Stomach (tissue), 9 donors: ENCODE data around the gene PMFBP1. TPM values are rescaled to one million over a fixed set of nuclear protein-coding genes. Genes with fewer than 3 reads are reported as not detected.

Source experiments
- DNase-seq, 2 donors: peaks; one replicate each; pipeline versions ENCODE4 v3.0.0 to v3.0.0-alpha.2; 2013 to 2019
- H3K27ac ChIP-seq, 5 donors: fragments of 200-600 bp in 4 of 5; sonication (generic) in 4 of 5; one replicate each; pipeline ENCODE4 v1.5.1; 2013 to 2019; ENCODE audit warnings: mild to moderate bottlenecking in 1 of 5, moderate library complexity in 1 of 5
- H3K27me3 ChIP-seq, 3 donors: fragments of 200-600 bp; sonication (generic); one replicate each; pipeline ENCODE4 v1.5.1; 2017 to 2019; ENCODE audit warnings: mixed run types in 1 of 3
- H3K36me3 ChIP-seq, 4 donors: fragments of 200-600 bp; sonication (generic); 1 replicate in 3 of 4; 2 replicates in 1 of 4; pipeline ENCODE4 v1.5.1; 2016 to 2019
- H3K4me1 ChIP-seq, 4 donors: fragments of 200-600 bp; sonication (generic); one replicate each; pipeline ENCODE4 v1.5.1; 2016 to 2019
- H3K4me3 ChIP-seq, 4 donors: fragments of 200-600 bp; sonication (generic) in 3 of 4; one replicate each; pipeline ENCODE4 v1.5.1; 2016 to 2019; ENCODE audit warnings: mild to moderate bottlenecking in 1 of 4
- H3K9me3 ChIP-seq, 4 donors: fragments of 200-600 bp; sonication (generic); one replicate each; pipeline ENCODE4 v1.5.1; 2016 to 2019
- EP300 ChIP-seq: sonication (generic); formaldehyde crosslinking; IDR thresholded peaks from one replicate; pipeline ENCODE4 v1.6.1; 2017; ENCODE audit warnings: antibody characterized with exemption
- POLR2A ChIP-seq, 4 donors: fragments of 450-650 bp; IDR thresholded peaks; one replicate each; pipeline ENCODE4 v1.6.1; 2016; ENCODE audit warnings: antibody characterized with exemption in 4 of 4, control low read depth in 2 of 4, mild to moderate bottlenecking in 1 of 4, moderate library complexity in 1 of 4
- POLR2AphosphoS5 ChIP-seq, 3 donors: sonication (generic); formaldehyde crosslinking; IDR thresholded peaks; one replicate each; pipeline ENCODE4 v1.6.1; 2016; ENCODE audit warnings: antibody characterized with exemption in 3 of 3
- WGBS, 5 donors: extraction: QIAGEN DNeasy Blood & Tissue Kit in 3 of 5; methylation state at CpG; one replicate each; pipeline versions ENCODE4 v1.1.5 to v1.1.7; 2013 to 2018; 5-methylcytosine and 5-hydroxymethylcytosine counted together
- intact Hi-C: fragments of 100-400 bp; cut with DNase I; formaldehyde crosslinking; loops from one replicate; pipeline ENCODE4 v1.15.1; 2023; ENCODE audit warnings: low total_unique reads
- polyA plus RNA-seq, 3 donors: library from polyadenylated mRNA; stranded (reverse); fragments of 200-250 nt; gene quantifications; one replicate each; pipeline ENCODE4 v1.2.3, GENCODE V29; 2013
- total RNA-seq, 5 donors: library from RNA; depleted of rRNA; stranded (reverse); fragments of >200 nt; gene quantifications; one replicate each; pipeline versions ENCODE4 v1.1.0 to v1.2.3, GENCODE V29; 2014 to 2016
- TF ChIP-seq, protein P1 (sequence below), 7 experiments: fragments of 450-650 bp in 4 of 7; fragments of 200-600 bp in 3 of 7; sonication (generic) in 3 of 7; IDR thresholded peaks; one replicate each; pipeline ENCODE4 v1.5.1; 2016 to 2019; ENCODE audit warnings: antibody characterized with exemption in 7 of 7, control low read depth in 2 of 7, mild to moderate bottlenecking in 1 of 7
- donor health status: healthy with polysubstance abuse.
- donor health status: Bipolar disorder and iron deficiency.
- donor health status: healthy.

PMFBP1 gene
- total and polyA plus RNA-seq, 8 donors: 0.29 to 9.8 (median 0.92) TPM; not detected in 1

DNA sequence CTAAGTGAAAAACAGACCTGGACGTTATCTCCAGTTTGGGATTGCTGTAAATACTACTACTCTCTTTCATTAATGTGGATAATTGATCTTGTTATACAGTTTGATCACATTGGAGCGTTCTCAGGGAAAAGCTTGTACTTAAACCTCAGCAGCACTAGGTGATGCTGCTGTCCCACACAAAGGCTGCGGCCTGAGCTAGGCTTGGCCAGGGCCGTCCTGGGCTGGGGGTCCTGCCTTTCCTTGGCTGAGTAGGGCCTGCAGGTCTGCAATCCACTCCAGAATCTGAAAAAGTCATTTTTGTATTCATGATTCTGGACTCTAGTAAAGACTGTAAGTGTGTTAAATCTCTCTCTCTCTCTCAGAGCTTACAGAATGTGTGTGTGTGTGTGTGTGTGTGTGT lies 23.7 kb upstream of the PMFBP1 start:
- Histone ChIP-seq H3K36me3 (no peaks in the 10 kb centered on the region), H3K9me3 (no peaks in the 10 kb centered on the region), H3K4me1 (no peaks in the 10 kb centered on the region), H3K27ac (no peak overlapping the region), H3K27me3 (no peaks in the 10 kb centered on the region), H3K4me3 (no peak overlapping the region)
- intact Hi-C loops: loop anchor here (10.0 kb wide), 1 partner anchor 59 kb away; no protein-coding TSS in a partner anchor
- DNase-seq: no peak
- WGBS, 5 donors: 70 to 81% (median 72%) methylated on average over 4 of the region's 4 CpGs
- TF ChIP-seq POLR2AphosphoS5 (IDR thresholded peaks at IDR 0.05): no peak
- TF ChIP-seq, protein P1, sequence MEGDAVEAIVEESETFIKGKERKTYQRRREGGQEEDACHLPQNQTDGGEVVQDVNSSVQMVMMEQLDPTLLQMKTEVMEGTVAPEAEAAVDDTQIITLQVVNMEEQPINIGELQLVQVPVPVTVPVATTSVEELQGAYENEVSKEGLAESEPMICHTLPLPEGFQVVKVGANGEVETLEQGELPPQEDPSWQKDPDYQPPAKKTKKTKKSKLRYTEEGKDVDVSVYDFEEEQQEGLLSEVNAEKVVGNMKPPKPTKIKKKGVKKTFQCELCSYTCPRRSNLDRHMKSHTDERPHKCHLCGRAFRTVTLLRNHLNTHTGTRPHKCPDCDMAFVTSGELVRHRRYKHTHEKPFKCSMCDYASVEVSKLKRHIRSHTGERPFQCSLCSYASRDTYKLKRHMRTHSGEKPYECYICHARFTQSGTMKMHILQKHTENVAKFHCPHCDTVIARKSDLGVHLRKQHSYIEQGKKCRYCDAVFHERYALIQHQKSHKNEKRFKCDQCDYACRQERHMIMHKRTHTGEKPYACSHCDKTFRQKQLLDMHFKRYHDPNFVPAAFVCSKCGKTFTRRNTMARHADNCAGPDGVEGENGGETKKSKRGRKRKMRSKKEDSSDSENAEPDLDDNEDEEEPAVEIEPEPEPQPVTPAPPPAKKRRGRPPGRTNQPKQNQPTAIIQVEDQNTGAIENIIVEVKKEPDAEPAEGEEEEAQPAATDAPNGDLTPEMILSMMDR (IDR thresholded peaks at IDR 0.05): no peak
- no peak for TF ChIP-seq EP300
- no peak for TF ChIP-seq POLR2A (IDR thresholded peaks at IDR 0.05)

DNA sequence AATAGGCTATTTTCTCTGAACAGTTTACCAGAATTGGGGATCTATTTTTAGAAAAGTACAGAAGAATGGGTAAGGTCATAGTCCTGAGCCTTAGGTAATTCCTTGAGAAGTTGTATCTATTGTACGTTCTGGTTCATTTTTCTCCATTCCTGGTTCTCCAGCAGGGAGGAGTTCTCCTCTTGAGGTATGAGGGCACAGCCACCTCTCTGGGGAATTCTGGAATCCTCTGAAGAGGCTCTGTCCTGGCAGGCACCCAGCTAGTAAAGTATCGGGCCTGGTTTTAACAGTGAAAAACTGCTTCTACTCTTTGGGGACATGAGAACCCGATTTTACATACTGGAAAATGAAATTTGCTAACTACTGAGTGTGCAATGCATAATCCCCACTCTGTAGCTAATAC lies 19.6 kb upstream of the PMFBP1 start:
- Histone ChIP-seq H3K4me1 (no peaks in the 10 kb centered on the region), H3K27me3 (no peaks in the 10 kb centered on the region), H3K9me3 (no peaks in the 10 kb centered on the region), H3K27ac (no peak overlapping the region), H3K36me3 (no peaks in the 10 kb centered on the region), H3K4me3 (no peak overlapping the region)
- intact Hi-C loops: loop anchor here (10.0 kb wide), 1 partner anchor 63 kb away; no protein-coding TSS in a partner anchor
- 69 to 93% (median 75%) methylated on average over 3 of the region's 3 CpGs for WGBS, 5 donors
- TF ChIP-seq POLR2A (IDR thresholded peaks at IDR 0.05) (no peak), EP300 (no peak), POLR2AphosphoS5 (IDR thresholded peaks at IDR 0.05) (no peak)
- TF ChIP-seq, protein P1 (IDR thresholded peaks at IDR 0.05): no peak
- DNase-seq: no peak

DNA sequence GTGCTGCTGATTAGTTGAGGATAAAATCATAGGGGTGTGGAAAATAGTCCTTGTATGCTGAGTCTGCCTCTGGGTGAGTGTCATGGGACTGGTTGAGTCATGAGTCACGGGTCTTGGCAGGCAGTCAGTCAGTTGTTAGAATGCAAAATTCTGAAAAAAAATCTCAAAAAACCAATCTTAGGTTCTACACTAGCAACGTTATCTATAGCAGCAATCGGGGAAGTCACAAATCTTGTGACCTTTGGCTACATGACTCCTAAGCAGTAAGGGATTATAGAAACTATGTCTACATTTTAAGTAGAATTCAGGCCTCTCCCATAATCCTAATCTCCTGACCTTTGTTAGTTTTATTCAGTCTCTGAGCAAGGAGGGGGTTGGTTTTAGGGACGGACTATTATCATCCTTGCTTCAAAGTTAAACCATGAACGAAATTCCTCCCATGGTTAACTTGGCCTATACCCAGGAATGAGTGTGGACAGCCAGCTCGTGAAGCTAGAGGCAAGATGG lies 18.0 kb upstream of the PMFBP1 start:
- no peaks in the 10 kb centered on the region for H3K36me3 ChIP-seq
- intact Hi-C loops: loop anchor here (10.0 kb wide), 1 partner anchor 65 kb away; no protein-coding TSS in a partner anchor
- H3K4me3 ChIP-seq: no peak overlapping the region
- H3K27me3 ChIP-seq: no peaks in the 10 kb centered on the region
- no peaks in the 10 kb centered on the region for H3K4me1 ChIP-seq
- 57 to 68% (median 66%) methylated on average over 6 of the region's 6 CpGs for WGBS, 5 donors
- TF ChIP-seq EP300 (no peak), POLR2A (IDR thresholded peaks at IDR 0.05) (no peak), POLR2AphosphoS5 (IDR thresholded peaks at IDR 0.05) (no peak)
- TF ChIP-seq, protein P1 (IDR thresholded peaks at IDR 0.05): no peak
- DNase-seq: no peak
- no peak overlapping the region for H3K27ac ChIP-seq
- H3K9me3 ChIP-seq: no peaks in the 10 kb centered on the region

DNA sequence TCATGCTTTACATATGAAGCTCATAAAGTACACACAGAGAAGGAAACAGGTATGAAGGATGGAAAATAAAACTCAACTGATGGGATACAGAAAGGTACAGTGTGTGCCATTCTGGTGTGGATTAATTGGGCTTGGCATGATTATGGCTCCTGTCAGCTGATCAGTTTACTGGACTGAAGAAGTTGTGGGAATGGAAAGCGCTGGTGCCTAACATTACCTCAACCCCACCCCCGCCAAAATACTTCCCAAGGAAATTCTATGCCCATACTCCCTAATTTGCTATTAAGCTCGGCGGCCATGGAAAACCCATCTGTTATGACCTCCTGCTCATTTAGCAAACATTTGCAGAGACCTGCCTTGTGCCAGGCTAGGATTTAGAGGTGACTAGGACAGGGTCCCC lies 16.6 kb upstream of the PMFBP1 start:
- H3K27me3 ChIP-seq: no peaks in the 10 kb centered on the region
- no peak overlapping the region for H3K4me3 ChIP-seq
- H3K4me1 ChIP-seq: no peaks in the 10 kb centered on the region
- H3K27ac ChIP-seq: no peak overlapping the region
- WGBS, 5 donors: 76 to 93% (median 82%) methylated on average over 4 of the region's 4 CpGs
- intact Hi-C loops: no loop called here
- TF ChIP-seq POLR2AphosphoS5 (IDR thresholded peaks at IDR 0.05): no peak
- no peak for TF ChIP-seq POLR2A (IDR thresholded peaks at IDR 0.05)
- TF ChIP-seq, protein P1 (IDR thresholded peaks at IDR 0.05): no peak
- TF ChIP-seq EP300: no peak
- no peaks in the 10 kb centered on the region for H3K36me3 ChIP-seq
- H3K9me3 ChIP-seq: no peaks in the 10 kb centered on the region
- DNase-seq: no peak
